COR-L47 (cell line): Measurements from ENCODE around the gene HPSE2.
A peak's percentile ranks its signal among the peaks of the same experiment; 100 is the strongest.

Source experiments
- DNase-seq: peaks from one replicate; lab custom pipeline; 2025; lab: John Stamatoyannopoulos, UW

The HPSE2 gene

DNA sequence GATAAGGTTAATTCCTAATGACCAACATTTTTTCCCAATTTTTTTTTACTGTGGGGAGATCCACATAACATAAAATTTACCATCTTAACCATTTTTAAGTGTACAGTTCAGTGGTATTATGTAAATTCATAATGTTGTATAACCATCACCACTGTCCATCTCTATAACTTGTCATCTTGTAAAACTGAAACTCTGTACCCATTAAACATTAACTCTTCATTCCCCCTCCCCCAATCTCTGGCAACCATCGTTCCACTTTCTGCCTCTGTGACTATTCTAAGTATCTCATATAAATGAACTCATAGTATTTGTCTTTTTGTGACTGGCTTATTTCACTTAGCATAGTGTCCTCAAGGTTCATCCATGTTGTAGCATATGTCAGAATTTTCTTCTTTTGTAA lies 742.9 kb downstream of the HPSE2 start:
- DNase-seq, result no peak

DNA sequence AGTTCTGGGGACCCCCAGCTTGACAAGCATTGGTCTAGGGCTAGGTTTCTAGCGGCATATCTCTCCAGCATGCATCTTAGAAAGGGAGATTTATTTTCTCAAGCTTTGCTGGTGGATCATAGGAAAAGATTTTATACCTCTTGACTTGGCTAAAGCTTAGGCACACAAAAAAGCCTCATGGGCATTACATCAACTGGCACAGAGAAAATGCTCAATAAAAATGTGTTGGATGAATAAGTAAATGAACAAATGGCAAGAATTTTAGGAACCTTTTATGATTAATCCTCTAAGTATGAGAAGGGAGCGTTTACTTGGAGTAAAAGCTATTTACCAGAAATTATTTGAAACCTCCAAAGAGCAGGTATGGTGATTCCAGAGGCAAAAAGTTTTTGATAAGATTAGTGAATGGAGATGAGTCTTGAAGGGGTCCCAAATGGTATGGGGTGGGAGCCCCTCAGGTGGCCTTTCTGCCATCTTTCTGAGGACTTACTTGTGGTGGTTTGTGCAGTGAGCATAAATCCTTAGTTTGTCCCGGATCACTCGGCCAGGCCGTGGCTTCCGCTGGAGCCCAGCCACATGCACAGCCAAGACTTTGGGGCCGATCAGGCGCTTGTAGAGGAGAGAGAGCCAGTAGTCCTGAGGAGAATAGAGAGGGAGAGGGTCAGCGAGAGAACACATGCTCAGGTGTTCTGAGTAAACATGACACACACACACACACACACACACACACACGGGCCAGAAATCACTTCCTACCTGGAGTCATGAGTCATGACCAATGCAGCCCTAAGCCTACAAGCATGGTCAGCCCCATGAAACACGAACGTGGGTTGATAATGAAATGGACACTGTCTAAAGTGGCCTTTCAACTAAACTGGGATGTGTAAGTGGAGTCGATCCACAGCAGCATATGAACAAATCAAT lies 745.8 kb downstream of the HPSE2 start:
- DNase-seq, result no peak

DNA sequence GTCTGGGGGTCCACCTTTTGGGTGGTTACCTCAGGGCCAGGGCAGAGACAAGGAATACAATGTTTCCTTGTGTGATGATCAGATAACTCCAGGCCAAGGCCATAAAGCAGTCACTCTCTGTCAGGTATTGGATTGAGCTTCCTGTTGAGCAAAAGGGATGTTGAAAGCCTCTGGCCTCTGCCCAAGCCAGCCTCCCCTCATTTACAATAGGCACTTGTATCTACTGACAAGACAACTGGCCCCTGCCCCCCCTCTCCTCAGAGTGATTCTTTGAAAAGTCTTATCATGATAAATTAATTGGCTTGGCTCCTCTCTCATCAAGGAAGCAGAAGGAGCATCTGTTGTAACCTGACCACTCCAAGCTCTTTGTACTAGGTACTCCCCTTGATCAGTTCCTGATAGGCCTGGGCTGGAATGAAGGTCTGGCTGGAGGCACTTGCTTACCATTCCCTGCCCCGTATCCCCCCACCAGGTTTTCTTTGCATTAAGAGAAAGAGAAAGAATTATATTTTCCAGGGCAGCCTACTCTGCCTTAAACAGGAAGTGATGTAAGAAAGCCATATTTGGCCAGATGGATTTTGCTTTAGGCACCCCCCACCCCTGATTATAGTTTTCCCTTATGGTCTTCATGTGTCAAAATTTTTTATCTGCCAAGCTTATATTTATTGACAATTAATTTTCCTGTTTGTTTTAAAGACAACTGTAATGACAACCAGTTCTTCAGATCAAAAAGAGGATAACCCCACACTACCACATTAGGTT lies 746.8 kb downstream of the HPSE2 start:
- no peak for DNase-seq

DNA sequence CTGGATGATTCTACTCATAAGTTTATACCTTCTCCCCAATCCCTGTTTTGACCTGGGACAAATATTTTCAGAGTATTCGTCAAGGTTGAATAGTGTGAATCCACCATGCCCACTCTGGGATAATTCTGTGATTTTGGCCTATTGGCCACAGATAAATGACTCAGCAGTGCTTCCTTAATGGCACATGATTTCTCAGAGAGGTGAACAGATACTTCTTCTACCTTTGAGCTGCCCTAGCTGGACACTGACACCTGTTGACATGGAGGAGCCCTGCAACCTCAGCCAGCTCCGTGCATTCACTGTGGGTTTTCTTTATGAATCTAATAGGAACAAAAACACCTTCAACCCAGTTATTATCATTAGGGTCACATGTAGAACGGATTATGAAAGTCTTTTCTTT lies 748.0 kb downstream of the HPSE2 start:
- DNase-seq, result no peak

DNA sequence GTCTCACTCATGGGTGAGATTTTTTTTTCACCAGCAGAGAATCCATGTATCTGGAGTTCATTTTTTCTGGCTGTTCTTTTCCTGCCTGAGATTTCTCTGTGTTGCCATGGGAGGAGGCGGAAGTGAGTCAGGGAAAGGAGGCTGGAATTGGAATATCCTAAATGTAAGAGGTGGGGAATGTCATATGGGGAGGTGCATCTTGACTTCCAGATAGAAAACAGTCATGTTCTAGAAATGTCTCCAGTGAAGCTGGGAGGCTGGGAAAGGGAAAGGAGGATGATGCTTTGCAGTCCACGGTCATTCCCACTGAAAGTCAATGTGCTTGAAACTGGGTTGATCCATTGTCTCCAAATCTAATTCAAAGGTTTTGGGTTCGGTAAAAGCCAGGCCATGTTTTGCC lies 749.2 kb downstream of the HPSE2 start:
- DNase-seq, result no peak

DNA sequence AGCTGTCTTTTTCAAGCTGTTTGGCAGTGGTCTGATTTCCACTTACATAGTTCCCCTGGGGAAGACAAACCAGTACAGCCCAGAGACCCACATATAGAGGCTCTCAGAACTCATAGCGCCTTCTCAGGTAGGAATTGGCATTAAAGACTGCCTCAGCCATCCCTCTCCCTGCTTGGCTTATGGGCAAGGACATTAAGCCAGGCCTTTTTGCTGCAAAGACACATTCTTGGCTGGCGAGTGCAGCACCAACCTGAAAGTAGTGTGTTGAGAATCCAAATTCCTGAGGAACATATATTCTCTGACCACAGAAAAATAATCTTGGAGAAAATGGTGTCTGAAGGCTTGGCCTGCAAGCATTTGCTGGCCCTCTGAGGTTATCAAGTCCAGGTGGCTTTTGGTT lies 749.7 kb downstream of the HPSE2 start:
- DNase-seq, result no peak

DNA sequence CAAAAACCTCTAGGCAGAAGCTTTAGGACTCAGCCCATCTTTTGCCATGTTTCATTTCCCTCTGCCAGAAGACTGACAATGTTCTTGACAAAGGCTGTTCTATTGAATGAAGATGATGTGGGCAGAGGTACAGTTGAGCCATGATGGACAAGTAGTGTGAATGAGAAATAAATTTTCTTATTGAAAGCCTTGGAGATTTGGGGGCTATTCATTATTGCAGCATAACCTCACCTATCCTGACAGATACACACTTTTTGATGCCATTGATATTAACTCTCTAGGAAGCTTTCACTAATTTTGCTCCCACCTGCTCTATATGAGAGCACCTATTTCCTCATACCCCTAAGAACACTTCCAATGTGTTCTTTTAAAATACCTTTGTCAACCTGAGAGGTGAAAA lies 752.0 kb downstream of the HPSE2 start:
- DNase-seq, result no peak

DNA sequence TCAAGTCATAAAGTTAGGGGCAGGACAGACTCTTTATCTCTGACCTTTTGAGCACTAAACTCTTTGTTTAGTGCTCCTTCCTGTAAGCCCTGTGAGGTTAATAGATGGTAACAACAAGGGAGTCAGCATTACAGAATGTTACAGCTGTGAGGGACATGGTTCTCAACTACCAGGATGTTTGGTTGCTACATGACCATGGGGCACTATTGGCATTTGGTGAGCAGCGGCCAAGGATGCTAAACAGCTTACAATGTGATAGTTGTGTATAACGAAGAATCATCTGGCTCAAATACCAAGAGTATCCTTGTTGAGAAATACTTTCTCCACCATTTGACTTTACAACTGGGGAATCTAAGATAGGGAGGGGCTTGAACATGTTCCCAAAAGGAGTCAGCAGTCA lies 753.6 kb downstream of the HPSE2 start:
- no peak for DNase-seq

DNA sequence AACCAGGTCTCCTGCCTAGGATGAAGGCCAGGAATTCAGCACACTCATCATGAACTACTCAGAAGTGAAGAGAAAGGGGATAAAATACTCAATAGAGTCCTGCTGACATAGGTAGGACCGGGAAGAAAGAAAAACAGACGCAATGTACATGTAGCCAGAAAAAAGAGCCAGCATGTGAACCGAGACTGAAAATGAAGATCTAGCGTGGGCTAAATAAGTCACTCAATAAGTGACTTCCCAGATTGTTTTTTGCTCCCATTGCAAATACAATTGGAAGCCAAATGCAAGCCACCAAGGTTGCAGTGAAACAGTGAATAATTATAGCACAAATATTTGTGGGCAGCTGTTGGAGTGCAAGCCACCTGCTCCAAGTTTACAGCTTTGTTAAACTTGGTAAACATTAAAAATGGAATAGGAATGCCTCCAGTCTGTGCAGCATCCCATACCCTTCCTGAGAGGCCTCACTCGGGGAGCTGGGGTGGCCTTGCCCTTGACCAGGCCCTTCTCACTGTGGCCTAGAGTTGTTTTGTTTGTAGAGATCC lies 754.2 kb downstream of the HPSE2 start:
- DNase-seq, result no peak

DNA sequence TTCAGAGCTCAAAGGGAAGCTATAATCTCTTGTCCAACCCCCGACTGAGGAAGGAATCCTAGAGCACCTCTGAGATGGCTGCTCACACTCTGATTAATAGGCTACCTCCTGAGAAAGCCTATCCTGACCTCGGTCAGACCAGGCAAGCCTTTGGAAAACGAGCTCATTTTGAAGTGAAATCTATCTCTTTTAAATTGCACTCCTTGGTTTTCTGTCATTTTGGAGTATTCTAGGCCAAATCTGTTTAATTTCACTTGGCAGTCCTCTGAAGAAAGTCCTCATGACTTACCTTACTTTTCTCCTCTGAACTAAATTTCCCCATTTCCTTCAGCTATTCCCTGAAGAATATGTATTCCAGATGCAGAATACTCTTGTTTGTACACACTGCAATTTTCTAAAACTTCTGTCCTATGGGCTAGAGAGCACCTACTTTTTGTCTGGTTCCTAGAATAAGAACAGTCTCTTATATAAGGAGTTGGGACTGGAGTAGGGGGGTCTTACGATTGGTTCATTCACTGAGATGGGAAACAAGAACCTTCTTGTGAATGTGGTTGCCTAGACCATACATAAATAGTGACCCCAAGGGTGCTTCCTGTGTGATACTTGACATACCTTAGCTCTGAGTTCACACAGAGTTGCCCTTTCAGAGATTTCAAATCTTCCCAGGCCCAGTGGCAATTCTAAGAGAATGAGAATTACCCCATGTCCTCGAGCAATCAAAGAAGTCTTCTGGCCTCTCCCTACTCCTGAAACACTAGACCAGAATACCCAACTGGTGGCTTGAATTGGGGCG lies 757.0 kb downstream of the HPSE2 start:
- DNase-seq, result no peak

DNA sequence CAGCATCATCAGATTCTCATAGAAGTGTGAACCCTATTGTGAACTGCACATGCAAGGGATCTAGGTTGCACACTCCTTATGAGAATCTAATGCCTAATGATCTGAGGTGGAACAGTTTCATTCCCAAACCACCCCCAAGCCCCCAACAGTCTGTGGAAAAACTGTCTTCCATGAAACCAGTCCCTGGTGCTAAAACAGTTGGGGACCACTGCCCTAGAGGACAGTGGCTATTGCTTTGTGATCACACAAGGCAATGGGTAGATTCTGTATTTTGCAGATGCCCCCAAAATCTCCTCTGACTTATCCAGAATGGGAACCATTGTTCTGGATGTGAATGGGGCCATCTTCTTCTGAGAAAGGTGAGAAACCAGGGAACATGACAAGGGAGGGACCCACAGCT lies 757.8 kb downstream of the HPSE2 start:
- no peak for DNase-seq

DNA sequence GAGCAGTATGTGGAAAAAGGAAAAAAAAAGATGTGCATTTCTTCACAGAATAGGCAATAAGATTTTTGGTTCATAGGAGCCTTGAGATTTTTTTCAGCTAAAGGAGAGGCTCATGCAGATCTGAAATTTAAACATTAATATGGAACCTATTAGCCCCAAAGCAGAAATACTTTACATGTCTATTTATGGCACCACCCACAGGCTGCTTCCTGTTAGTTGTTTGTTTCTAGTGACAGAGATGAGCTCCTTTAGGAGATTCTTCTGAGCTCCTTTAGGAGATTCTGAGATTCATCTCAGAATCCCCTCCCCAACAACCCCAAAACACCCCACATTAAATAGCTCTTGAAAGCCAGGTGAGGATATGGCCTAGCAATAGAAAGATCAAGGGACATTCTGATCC lies 761.0 kb downstream of the HPSE2 start:
- DNase-seq, result no peak

DNA sequence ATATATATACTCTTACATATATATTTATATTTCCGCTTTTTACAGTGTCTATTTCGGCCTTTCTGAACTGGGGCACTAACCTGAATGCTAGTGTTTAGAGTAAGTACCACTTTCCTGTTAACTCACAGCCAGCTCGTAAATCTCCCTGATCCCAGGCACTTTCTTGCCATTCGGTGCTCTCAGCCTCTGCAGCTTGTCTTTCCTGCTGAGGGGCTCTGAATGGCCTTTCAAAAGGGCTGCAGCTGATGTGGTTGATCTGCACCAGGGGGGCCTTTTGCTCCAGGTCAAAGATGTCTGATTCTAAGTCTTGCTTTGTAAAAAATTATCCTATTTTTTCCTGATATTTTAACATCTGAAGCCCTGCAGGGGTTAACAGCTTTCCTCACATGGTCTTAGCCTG lies 763.5 kb downstream of the HPSE2 start:
- DNase-seq, result no peak

DNA sequence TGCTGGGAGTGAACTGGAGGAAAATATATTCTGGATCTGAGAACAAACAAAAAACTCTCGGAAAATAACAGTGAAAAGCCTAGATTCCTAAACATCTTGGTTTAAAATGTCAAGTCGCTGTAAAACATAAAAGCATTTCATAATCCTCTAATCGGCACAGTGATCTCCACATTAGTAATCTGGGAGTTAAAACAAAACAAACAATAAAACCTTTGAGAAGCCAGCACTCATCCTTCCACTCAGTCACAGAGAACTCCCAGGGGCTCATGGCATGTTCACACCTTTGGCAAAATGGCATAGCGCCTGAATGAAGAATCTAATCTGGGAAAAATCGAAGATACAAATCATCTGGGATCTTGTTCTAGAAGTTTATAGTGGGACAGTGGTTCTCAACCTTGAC lies 764.8 kb downstream of the HPSE2 start:
- DNase-seq, result no peak

DNA sequence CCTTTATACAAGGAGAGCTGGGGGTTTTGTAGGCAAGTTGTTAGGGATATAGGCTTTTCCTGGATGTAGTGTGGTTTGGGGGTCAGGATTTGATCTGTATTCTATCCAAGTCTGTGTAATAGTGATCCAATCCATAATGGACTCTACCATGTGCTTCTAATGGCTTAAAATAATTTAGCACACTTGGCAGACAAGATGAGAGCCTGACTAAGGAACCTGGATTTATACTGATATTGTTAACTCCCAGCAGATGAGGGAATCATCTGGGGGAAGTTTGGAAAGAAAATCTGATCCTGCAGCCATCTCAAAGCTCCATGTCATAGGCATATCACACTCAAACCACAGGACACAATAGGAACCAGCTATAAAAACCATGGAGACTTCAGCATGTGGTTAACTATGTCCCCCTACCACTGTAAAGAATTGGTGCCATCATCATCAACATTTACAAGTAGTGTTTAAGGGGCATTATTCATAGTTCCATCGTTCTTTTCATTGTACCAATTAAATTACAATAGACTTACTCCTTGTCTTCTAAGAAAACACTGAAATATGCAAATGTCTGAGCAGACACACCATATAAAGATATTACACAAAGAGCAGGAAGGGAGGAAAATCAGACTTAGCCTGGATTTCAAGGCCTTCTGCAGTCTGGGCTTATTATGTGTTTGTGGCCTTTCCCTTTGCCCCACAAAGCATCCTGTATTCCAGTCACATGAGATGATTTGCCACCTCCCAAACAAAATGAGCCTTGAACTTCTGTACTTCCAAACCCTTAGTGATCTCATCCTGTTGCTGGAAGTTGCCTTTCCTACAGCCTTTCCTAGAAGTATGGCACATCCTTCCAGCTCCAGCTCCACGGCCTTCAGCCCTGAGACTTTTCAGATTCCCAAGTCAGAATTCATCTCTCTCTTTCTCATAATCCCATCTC lies 766.4 kb downstream of the HPSE2 start:
- DNase-seq, result no peak

DNA sequence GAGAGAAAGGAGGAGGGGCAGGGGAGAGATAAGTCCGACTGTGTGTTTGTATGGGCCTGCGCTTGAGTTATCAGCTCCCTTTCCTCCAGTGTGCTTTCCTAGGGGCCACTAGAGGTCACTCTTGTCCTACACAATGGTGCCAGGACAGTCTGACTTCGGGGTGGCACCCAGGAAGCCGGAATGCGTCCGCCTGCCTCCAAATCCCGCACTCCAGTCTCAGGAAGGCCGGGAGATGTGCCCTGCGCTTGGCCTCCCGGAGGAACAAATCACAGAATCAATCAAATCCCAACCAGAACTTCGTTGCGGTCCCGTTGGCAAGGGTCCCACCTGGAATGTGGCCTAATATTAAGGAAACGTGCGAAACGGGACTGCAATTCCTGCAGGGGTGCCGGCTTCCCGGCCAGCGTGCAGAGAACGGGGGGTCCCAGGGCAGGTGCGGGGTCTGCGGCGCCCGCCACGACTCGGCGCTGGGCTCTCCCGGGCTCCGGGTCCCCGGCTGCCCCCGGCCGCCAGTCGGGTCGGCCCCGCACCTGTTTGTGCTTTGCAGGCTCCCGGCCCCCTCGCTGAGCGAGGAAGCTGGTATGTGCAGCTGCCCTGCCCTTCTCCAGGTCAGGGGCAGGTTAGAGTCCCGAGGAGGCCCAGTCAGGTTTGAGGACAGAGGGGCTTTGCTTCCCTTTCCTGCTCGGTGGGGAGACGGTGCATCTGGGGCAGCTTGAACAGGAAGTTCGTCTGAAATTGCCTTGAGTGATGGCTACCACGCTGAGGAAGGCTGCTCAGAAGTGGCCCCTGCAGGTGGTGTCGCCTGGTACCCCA lies 767.9 kb downstream of the HPSE2 start:
- DNase-seq, result peak; percentile 35

DNA sequence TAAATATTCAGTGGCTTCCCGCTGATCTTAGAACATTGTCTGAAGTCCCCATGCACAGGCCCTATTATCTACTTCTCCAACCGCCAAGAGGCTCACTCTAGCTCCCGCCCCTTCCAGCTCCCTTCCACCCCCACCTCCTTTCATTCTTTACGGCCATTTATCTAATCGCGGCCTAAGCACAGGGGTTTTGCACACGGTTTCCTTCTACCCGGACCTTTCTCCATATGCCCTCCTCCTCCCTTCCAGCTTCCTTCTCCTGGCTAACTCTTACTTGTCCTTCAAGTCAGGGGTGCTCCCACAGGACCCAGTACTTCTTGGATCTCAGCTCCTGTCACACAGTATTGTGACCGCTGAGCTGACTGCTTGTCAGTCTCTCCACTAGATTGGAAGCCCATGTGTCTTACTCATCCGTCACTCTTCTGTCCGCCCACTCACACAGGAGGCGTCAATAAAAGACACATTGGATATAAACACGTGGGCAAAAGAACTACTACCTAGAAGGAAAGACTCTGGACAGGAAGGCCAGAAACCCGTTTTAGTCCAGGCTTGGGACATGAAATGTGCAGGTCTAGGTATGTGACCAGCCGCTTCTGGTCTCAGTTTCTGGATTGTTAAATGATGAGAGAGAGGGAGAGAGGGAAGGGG lies 768.7 kb downstream of the HPSE2 start:
- no peak for DNase-seq

DNA sequence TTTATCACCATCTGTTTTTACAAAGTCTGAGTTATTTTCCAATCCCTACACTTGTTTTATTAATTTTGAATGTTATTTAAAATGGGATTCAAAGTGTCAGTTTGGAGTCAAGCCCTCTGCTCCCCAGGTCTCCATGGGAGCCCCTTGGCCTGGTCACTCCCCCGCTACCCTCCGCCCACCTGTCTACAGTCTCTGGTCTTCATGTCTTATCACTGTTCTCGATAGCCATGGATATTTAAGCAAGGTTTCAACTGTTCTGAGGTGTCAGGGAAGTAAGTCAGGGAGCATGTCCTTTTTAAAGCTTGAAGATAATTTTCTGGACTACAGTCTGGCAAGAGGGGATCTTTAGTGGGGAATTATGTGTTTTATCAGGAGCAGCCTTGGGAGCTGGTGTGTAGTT lies 769.8 kb downstream of the HPSE2 start:
- no peak for DNase-seq

DNA sequence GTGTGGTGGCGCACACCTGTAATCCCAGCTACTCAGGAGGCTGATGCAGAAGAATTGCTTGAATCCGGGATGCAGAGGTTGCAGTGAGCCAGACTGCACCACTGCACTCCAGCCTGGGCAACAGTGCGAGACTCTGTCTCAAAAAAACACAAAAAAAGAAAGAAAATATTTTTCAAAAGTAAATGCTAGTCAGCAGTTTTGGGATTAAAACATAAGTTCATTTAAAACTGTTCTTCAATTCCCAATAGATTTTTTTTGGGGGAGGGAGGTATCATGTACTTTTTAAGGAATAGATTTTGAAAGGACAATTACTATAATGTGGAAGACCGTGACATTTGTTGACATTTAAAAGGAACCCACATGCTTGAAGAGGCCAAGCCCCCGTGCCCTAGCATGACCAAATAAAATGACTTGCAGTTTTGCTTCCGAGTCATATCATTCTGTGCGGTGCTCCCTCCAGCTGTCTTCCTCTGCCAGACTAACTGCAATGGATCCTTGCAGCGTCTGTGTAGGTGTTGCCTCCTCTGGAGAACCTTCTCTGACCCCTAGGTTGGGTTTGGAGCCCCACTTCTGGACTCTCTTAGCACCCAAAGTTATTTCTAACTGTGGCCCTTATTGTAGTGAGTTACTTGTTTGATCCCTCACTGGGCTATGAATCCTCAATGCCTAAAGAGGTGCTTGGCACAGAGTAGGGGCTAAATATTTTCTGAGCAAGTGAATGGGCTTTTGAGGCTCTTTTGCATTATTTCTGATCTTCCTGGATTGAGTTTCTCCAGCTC lies 771.5 kb downstream of the HPSE2 start:
- DNase-seq, result no peak
